Mucosa of stomach (tissue), 1 donor: Measurements from ENCODE around the gene NFATC2.
"Not testable (repeated sequence)": the region's sequence is repeated elsewhere in the genome, so short reads cannot be mapped to it uniquely, and the experiment has no call there.

Experiments used
- H3K27me3 ChIP-seq: one replicate; pipeline ENCODE4 v1.7.0; 2013; ENCODE audit warnings: mild to moderate bottlenecking, low read length; ENCODE audit not compliant: control insufficient read depth, insufficient read depth
- H3K36me3 ChIP-seq: one replicate; pipeline ENCODE4 v1.7.0; 2013; ENCODE audit warnings: low read length; ENCODE audit not compliant: control insufficient read depth, insufficient read depth
- H3K4me1 ChIP-seq: one replicate; pipeline ENCODE4 v1.7.0; 2013; ENCODE audit warnings: mild to moderate bottlenecking, low read length; ENCODE audit not compliant: control insufficient read depth, insufficient read depth
- H3K4me3 ChIP-seq: one replicate; pipeline ENCODE4 v1.7.0; 2013; ENCODE audit warnings: low read length
- H3K9ac ChIP-seq: one replicate; pipeline ENCODE4 v1.7.0; 2013; ENCODE audit warnings: mild to moderate bottlenecking, low read length, moderate library complexity
- H3K9me3 ChIP-seq: one replicate; pipeline ENCODE4 v1.7.0; 2013; ENCODE audit warnings: mild to moderate bottlenecking, low read length, moderate library complexity; ENCODE audit not compliant: control insufficient read depth
- donor health status: Pancreatic carcinoma.

NFATC2 gene

DNA sequence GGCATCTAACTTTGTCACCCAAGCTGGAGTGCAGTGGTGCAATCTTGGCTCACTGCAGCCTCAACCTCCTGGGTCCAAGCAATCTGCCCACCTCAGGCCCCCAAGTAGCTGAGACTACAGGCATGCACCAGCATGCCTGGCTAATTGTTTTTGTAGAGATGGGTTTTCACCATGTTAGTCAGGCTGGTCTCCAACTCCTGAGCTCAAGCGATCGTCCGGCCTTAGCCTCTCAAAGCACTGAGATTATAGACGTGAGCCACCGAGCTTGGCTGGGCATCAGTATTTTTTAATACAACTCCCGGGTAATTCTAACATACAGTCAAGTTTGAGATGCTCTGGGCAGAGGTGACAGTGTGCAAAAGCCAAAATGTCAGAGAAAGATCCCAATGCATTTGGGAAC, 73.5 kb downstream of the NFATC2 start:
- peaks cover 8% of the 10 kb centered on the region for H3K36me3 ChIP-seq
- H3K4me3 ChIP-seq = no peak overlapping the region
- no peaks in the 10 kb centered on the region for H3K9me3 ChIP-seq
- H3K9ac ChIP-seq = no peak overlapping the region
- no peaks in the 10 kb centered on the region for H3K27me3 ChIP-seq
- no peaks in the 10 kb centered on the region for H3K4me1 ChIP-seq

DNA sequence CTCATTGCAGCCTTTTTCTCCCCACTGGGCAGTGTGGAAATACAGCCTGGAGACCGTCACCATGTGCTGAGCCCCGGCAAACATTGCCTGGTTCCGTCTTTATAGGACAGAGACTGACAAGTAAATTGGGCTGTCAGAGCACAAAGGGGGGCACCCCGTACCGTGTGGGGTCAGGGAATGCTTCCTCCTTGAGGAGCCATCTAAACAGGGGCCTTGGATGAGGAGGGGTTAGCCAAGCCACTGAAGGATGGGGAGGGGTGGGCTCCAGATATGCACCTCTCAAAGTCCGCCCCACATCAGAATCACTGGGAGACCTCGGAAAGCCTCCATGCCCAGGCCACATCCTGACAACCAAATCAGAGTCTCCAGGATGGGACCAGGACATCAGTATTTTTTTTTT, 73.9 kb downstream of the NFATC2 start:
- Histone ChIP-seq H3K9ac (no peak overlapping the region), H3K4me3 (no peak overlapping the region), H3K4me1 (no peaks in the 10 kb centered on the region), H3K27me3 (no peaks in the 10 kb centered on the region), H3K9me3 (no peaks in the 10 kb centered on the region), H3K36me3 (peaks cover 9% of the 10 kb centered on the region)

DNA sequence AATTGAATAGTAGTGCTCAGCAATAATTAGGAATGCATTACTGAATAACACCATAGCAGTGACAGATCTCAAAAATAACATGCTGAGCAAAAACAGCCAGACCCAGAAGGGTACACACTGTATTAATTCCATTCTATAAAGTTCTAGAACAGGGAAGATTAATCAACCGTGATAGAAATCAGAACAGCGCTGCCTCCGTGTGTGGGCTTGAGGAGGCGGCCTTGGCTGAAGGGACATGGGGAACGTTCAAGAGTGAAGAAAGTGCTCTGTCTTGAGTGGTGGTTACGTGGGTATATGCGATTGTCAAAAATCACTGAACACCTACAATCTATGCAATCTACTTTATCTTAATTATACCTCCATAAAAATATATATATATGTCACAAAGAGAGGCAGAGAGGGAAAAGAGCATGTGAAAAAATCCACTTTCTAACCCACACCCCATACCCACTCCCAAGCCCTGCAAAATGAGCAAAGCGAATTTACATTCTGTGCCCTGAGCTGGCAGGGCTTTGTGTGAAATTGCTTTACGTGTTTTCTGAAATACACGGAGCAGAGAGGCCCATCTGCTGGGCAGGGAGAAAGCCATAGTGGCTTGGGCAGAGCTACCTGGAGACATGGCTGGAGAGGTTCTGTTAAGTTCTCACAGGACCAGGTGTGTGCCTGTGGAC, 74.4 kb downstream of the NFATC2 start:
- H3K27me3 ChIP-seq = no peaks in the 10 kb centered on the region
- no peak overlapping the region for H3K9ac ChIP-seq
- H3K4me1 ChIP-seq = no peaks in the 10 kb centered on the region
- H3K4me3 ChIP-seq = no peak overlapping the region
- peaks cover 9% of the 10 kb centered on the region for H3K36me3 ChIP-seq
- H3K9me3 ChIP-seq = no peaks in the 10 kb centered on the region

DNA sequence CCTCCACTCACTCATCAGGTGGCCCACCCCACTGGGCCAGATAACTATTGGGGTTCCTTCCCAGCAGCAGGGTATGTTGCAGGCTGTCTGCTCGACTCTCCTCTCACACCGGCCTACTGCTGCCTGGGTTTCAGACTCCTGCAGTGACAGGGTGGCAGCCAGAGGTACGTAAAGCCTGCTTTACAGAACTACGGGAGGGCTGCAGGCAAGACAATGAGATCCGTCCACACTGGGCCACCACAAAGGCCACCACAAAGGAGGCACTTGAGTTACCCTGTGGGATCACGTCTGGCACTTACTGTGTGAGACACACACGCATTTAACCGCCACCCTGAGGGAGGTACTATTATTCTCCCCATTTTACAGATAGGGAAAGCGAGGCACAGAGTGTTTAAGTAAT, 78.5 kb downstream of the NFATC2 start:
- H3K4me1 ChIP-seq = no peaks in the 10 kb centered on the region
- no peaks in the 10 kb centered on the region for H3K9me3 ChIP-seq
- no peak overlapping the region for H3K4me3 ChIP-seq
- no peak overlapping the region for H3K9ac ChIP-seq
- no peaks in the 10 kb centered on the region for H3K27me3 ChIP-seq
- H3K36me3 ChIP-seq = peaks cover 4% of the 10 kb centered on the region

DNA sequence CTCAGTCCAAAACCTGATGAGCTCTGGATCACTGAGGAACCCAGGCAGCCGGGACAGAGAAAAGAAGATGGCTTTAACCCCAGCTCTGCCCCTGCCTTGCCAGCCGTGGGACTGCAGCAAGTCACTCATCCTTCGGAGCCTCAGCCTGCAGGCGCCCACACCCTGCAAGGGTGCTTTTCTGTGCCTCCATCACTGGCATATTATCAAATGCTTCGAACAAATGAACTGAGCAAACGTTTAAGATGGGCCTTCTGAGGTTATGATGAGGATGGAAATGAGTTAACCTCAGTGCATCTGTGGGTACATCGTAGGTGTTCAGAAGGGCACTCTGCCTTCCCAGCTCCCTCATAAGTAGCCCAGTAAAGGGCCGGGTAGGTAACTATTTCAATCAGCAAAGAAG, 79.0 kb downstream of the NFATC2 start:
- H3K9ac ChIP-seq = no peak overlapping the region
- H3K4me3 ChIP-seq = no peak overlapping the region
- no peaks in the 10 kb centered on the region for H3K9me3 ChIP-seq
- no peaks in the 10 kb centered on the region for H3K27me3 ChIP-seq
- H3K36me3 ChIP-seq = peaks cover 4% of the 10 kb centered on the region
- no peaks in the 10 kb centered on the region for H3K4me1 ChIP-seq

DNA sequence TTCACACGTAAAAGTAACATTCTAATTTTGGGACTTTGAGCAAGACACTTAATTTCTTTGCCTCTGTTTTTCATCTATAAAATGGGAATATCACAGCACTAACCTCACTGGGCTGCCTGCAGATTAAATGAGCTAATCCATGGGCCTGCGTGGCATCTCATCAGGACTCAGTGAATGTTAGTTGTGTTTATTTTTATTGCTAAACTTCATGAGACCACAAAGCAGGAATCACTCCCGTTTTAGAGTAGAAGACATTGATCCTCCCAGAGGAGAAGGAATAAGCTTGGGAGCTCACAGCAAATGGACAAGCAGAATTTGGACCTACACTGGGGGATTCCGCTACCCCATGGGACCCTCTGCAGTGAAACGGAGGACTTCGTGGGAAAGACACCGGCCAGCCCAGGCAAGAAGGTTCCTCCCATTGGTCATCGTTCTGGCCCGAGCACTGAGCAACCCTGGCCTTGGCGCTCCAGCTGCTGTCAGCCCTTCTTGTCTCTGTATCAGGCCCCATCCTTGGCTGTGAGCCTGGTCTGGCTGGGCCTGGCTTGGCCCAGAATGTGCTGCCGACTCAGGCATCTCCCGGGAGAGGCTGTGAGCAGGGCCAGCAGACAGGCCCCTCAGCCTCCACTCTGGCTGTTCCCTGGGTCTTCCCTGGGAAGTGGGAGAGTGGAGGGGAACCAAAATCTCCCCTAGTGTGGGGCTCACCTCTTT, 79.8 kb downstream of the NFATC2 start:
- no peak overlapping the region for H3K9ac ChIP-seq

DNA sequence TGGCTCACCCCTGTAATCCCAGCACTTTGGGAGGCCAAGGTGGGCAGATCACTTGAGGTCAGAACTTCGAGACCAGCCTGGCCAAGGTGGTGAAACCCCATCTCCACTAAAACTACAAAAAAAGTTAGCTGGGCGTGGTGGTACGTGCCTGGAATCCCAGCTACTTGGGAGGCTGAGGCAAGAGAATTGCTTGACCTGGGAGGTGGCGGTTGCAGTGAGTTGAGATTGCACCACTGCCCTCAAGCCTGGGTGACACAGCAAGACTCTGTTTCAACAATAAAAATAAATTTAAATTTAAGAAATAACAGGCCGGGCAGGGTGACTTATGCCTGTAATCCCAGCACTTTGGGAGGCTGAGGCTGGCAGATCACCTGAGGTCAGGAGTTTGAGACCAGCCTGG, 80.7 kb downstream of the NFATC2 start:
- not testable (repeated sequence) for H3K4me3 ChIP-seq, H3K27me3 ChIP-seq, H3K36me3 ChIP-seq, H3K9ac ChIP-seq, H3K9me3 ChIP-seq
- H3K4me1 ChIP-seq = peaks cover 14% of the 10 kb centered on the region

More for the DNA sequence above, 79.8 kb downstream of the NFATC2 start:
- no peak overlapping the region for H3K4me3 ChIP-seq
- H3K27me3 ChIP-seq = no peaks in the 10 kb centered on the region
- no peaks in the 10 kb centered on the region for H3K9me3 ChIP-seq
- peaks cover 5% of the 10 kb centered on the region for H3K4me1 ChIP-seq
- H3K36me3 ChIP-seq = peaks cover 4% of the 10 kb centered on the region

DNA sequence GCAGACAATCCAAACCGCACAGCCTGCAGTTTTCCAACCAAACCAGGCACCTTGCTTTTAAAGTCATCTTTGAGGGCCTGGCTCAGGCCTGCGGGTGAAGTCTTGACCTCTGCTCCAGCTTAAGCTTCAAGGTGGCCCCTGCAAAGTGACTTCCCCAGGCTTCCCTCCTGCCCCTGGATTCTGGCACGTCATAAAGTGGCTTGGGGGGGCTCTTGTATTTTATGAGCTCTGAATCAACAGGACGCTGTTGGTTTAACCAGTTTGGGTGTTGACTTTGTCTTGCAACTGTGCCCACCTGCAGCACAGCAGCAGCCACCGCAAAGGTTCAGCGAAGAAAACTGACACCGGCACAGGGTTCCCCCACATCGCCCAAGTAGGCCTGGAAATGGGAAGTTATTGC, 81.2 kb downstream of the NFATC2 start:
- H3K4me3 ChIP-seq = no peak overlapping the region
- H3K9me3 ChIP-seq = no peaks in the 10 kb centered on the region
- no peak overlapping the region for H3K9ac ChIP-seq
- peaks cover 20% of the 10 kb centered on the region for H3K4me1 ChIP-seq
- H3K36me3 ChIP-seq = peaks cover 4% of the 10 kb centered on the region
- no peaks in the 10 kb centered on the region for H3K27me3 ChIP-seq

DNA sequence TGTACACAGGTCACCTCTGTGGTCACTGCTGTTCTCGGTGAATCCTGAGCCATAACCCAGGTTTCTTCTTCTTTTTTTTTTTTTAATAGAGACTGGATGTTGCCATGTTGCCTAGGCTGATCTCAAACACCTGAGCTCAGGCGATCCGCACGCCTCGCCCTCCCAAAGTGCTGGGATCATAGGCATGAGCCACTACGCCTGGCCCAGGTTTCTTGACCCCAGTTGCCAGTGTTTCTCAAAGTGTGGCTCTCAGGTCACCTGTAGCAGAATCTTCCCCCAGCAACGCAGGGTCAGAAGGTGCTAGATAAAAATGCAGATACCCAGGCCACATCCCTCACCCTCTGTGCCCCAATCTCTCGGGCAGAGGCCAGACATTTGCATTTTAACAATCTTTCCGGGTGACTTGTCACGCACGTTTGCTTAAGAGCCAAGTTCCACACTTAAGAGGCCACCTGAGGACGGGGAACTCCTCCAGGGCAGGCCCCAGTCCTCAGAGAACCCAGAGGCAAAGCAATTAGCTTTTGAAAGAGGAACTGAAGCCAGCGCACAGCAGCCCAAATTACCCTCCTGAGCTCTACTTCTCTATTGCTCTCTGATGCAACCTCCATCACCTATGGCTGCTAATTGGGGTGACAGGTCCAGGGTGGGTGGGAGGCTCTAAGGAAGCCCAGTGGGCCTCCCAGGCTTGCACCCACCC, 81.8 kb downstream of the NFATC2 start:
- Histone ChIP-seq H3K9ac (no peak overlapping the region), H3K9me3 (no peaks in the 10 kb centered on the region), H3K4me1 (peaks cover 23% of the 10 kb centered on the region), H3K27me3 (no peaks in the 10 kb centered on the region), H3K4me3 (no peak overlapping the region), H3K36me3 (peaks cover 4% of the 10 kb centered on the region)

DNA sequence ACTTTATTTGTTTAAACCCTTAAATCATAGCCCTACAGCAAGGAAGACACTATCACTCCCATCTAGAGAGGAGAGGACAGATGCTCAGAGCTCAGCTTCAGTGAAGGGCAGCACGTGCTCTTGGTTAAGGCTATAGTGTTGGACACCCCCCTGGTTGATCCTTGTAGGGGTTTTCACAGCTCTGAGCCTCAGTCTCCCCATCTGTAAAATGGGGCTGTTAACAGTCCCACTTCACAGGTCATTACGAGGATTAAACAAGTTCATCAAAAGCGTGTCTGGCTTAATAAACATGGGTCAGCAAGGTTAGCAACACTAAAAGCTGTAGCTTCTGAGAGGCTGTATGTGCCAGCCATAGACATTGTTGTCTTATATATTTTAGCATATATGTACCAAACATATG, 82.4 kb downstream of the NFATC2 start:
- H3K4me3 ChIP-seq = no peak overlapping the region
- H3K9ac ChIP-seq = no peak overlapping the region
- H3K27me3 ChIP-seq = no peaks in the 10 kb centered on the region
- H3K4me1 ChIP-seq = peaks cover 23% of the 10 kb centered on the region
- H3K36me3 ChIP-seq = peaks cover 4% of the 10 kb centered on the region
- no peaks in the 10 kb centered on the region for H3K9me3 ChIP-seq

DNA sequence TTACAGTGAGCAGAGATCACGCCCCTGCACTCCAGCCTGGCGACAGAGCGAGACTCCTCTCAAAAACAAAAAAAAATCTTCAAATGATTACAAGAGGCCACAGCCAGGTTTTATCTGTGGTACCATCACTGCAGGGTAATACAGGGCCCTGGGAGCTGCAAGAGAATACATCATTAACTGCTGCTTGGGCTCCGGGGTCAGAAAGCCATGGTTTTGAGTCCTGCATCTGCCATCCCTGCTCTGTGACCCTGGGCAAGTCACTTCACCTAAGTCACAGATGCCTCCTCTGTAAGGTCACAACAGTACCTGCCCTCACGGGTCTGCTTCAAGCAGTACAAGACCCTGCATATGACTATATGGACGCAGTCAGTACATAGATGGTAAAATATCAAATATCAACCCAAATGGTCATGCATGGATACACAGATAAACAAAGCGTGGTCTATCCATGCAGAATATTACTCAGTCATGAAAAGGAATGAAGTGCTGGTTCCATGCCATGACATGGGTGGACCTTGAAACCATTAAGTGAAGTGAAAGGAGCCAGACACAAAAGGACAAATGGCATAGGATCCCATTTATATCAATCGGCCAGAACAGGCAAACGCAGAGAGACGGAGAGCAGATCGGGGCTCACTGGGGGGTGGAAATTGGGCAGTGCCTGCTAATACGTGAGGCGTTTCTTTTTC, 83.6 kb downstream of the NFATC2 start:
- Histone ChIP-seq H3K4me1 (peaks cover 23% of the 10 kb centered on the region), H3K27me3 (no peaks in the 10 kb centered on the region), H3K9ac (no peak overlapping the region), H3K9me3 (no peaks in the 10 kb centered on the region), H3K36me3 (no peaks in the 10 kb centered on the region), H3K4me3 (no peak overlapping the region)

DNA sequence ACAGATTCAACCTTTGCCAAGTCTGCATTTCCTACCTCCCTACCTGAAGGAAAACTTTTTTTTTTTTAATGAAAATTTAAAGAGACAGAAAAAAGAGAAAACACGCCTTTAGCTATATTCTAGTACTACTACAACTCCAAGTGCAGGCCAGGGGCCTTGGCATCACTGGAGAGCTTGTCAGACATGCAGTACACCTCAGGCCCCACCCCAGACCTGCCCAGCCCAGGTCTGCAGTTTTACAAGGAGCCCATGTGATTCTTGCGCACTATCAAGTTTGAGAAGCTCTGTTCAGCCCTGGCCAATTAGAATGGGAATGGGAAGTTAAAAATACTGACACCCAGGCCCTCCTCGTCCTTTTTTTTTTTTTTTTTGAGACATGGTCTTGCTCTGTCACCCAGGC, 85.0 kb downstream of the NFATC2 start:
- H3K27me3 ChIP-seq = no peaks in the 10 kb centered on the region
- H3K9me3 ChIP-seq = no peaks in the 10 kb centered on the region
- peaks cover 23% of the 10 kb centered on the region for H3K4me1 ChIP-seq
- H3K36me3 ChIP-seq = no peaks in the 10 kb centered on the region
- H3K9ac ChIP-seq = no peak overlapping the region
- H3K4me3 ChIP-seq = no peak overlapping the region
